ENCODE measurements around the gene JADE3.

JADE3 gene

GRCh38 chrX:47047989-47048388 lies 135.8 kb downstream of the JADE3 start:
- no peak for DNase-seq

GRCh38 chrX:47059142-47059874 lies 147.1 kb downstream of the JADE3 start:
- no peak for DNase-seq

- no peak for DNase-seq
Measured at GRCh38 chrX:47060708-47061107, 148.5 kb downstream of the JADE3 start.

- no peak for DNase-seq
Measured at GRCh38 chrX:47061238-47061919, 149.2 kb downstream of the JADE3 start.

- no peak for DNase-seq
Measured at GRCh38 chrX:47063179-47063578, 151.0 kb downstream of the JADE3 start.

GRCh38 chrX:47068214-47068613 lies 156.0 kb downstream of the JADE3 start:
- DNase-seq: no peak

- no peak for DNase-seq
Measured at GRCh38 chrX:47068720-47069119, 156.5 kb downstream of the JADE3 start.

GRCh38 chrX:47078129-47079043 lies 166.2 kb downstream of the JADE3 start, which contains the start of gene RGN:
RGN (plus strand) TSS chrX:47078443; CDS start chrX:47081145, 2,702 bp downstream.
- no peak for DNase-seq

- no peak for DNase-seq
Measured at GRCh38 chrX:47080215-47080914, 168.1 kb downstream of the JADE3 start.

GRCh38 chrX:47080915-47081236 lies 168.7 kb downstream of the JADE3 start:
- no peak for DNase-seq

GRCh38 chrX:47091149-47091775 lies 179.0 kb downstream of the JADE3 start:
- no peak for DNase-seq

GRCh38 chrX:47093248-47093647 lies 181.0 kb downstream of the JADE3 start:
- no peak for DNase-seq

GRCh38 chrX:47093860-47094259 lies 181.6 kb downstream of the JADE3 start:
- no peak for DNase-seq

GRCh38 chrX:47097018-47097417 lies 184.8 kb downstream of the JADE3 start:
- no peak for DNase-seq

GRCh38 chrX:47098338-47099094 lies 186.3 kb downstream of the JADE3 start:
- DNase-seq: no peak

GRCh38 chrX:47101206-47101605 lies 189.0 kb downstream of the JADE3 start:
- DNase-seq: no peak
